HG03571 (cell line): ENCODE data around the gene SOX18.

Experiments
- ATAC-seq: cut with Tn5 transposase; IDR thresholded peaks from one replicate; pipeline ENCODE4 v1.9.1; 2021; ENCODE audit not compliant: unreplicated experiment

The SOX18 gene

GRCh38 chr20:64053841-64054661 lies 4.6 kb upstream of the SOX18 start:
- ATAC-seq = no peak

GRCh38 chr20:64052987-64053840 lies 3.8 kb upstream of the SOX18 start:
- ATAC-seq = no peak

- ATAC-seq = no peak
Measured at GRCh38 chr20:64052326-64052722, 2.9 kb upstream of the SOX18 start.

- no peak for ATAC-seq
Measured at GRCh38 chr20:64051561-64052325, 2.3 kb upstream of the SOX18 start.

- ATAC-seq = no peak
Measured at GRCh38 chr20:64051033-64051452, 1.6 kb upstream of the SOX18 start.

- ATAC-seq = no peak
Measured at GRCh38 chr20:64050261-64051032, 1.0 kb upstream of the SOX18 start.

- no peak for ATAC-seq
Measured at GRCh38 chr20:64049878-64050260, 430 bp upstream of the SOX18 start.

GRCh38 chr20:64048402-64049044 lies 916 bp downstream of the SOX18 start:
- ATAC-seq = no peak

- no peak for ATAC-seq
Measured at GRCh38 chr20:64047968-64048401, 1.5 kb downstream of the SOX18 start.

- no peak for ATAC-seq
Measured at GRCh38 chr20:64047046-64047389, 2.4 kb downstream of the SOX18 start.

- ATAC-seq = no peak
Measured at GRCh38 chr20:64045346-64046011, 4.0 kb downstream of the SOX18 start.

GRCh38 chr20:64044484-64045247 lies 4.8 kb downstream of the SOX18 start:
- no peak for ATAC-seq

- no peak for ATAC-seq
Measured at GRCh38 chr20:64043768-64044167, 5.7 kb downstream of the SOX18 start.

- ATAC-seq = no peak
Measured at GRCh38 chr20:64042054-64042781, 7.2 kb downstream of the SOX18 start.

GRCh38 chr20:64041781-64042053 lies 7.7 kb downstream of the SOX18 start:
- no peak for ATAC-seq

- no peak for ATAC-seq
Measured at GRCh38 chr20:64041040-64041780, 8.2 kb downstream of the SOX18 start.

GRCh38 chr20:64040231-64041039 lies 9.0 kb downstream of the SOX18 start:
- ATAC-seq = no peak
